ENCODE results near the gene DPY19L1.
"Not testable (repeated sequence)": the region's sequence is repeated elsewhere in the genome, so short reads cannot be mapped to it uniquely, and the experiment has no call there.

The DPY19L1 gene

DNA sequence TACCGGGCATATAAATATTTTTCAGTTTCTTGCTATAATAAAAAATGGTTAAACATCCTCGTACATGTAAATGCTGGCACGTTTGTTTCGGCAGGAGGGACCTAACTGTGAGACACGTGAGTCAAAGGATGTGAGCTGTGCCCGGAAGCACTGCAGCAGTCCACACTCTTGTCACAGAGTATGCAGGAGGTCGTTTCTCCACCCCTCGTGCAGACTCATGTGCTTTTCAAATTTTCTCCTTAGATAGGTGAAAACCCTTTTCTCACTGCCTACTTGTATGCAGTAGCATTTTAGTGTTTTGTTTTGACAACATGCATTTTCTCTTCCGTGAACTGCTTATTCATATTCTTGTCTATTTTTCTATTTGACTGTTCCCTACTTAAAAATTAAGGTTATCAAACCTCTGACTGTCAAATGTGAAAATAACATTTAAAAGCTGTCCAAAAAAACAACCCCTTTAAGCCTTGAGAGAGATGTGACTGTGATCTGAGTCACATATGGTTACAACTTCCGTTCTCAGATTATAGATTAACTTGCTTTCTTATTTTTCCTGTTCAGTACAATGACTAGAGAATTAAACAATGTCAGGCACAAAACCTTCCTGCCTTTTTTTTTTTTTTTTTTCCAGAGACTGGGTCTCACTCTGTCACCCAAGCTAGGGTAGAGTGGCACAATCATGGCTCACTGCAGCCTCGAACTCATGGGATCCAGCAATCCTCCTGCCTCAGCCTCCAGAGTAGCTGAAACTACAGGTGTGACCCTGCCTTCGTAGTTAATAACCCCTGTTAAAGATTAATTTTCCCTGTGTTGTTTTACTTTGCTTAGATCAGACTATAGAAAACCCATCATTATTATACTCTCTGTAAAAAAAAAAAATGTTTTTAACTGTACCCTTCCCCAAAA lies 45.1 kb downstream of the DPY19L1 start:
- DNase-seq (ENCODE audit: low read depth in 2 of 2), result peak in 1 of 2 donors; percentile 23

DNA sequence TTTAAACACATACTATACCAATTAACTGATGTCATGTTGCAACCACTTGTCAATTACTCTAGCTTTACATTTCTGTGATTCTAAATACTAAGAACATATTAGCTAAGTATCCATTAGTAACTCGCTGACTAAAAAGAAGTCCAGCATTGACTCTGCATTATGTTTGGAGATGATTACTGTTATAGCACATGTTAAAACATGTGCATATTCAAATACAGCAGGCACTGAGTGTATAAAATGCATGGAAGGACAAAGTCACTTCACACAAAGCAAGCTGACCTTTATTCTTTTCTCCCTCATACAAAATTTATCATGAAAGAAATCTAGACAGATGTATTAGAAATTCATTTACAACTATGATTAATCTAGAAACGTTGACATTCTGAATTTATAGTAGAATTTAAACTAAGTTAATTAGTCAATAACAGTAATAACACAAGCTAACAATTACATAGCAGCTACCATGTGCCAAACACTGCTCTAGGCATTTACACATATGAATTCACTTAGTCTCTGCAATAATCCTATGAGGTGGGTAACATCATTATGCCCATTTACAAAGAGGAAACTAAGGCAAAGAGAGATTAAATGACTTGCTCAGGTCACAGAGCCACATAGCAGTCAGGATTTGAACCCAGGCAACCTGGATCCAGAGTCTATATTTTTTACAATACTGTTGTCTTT lies 48.7 kb downstream of the DPY19L1 start:
- DNase-seq (ENCODE audit: low read depth in 2 of 2), result not testable (repeated sequence)

DNA sequence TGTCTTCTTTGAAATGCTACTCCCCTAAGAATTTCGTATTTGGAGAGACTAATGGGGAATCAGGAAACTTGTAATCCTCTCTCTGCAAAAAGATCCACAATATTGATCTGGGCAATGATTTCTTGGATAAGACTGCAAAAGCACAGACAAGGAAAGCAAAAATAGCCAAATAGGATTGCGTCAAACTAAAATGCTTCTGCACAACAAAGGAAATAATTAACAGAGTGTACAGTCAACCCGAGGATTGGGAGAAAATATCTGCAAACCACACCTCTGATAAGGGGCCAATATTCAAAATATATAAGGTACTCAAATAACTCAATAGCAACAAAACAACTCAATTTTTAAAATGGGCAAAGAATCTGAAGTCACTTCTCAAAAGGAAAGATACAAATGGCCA lies 52.1 kb downstream of the DPY19L1 start:
- not testable (repeated sequence) for DNase-seq (ENCODE audit: low read depth in 2 of 2)

DNA sequence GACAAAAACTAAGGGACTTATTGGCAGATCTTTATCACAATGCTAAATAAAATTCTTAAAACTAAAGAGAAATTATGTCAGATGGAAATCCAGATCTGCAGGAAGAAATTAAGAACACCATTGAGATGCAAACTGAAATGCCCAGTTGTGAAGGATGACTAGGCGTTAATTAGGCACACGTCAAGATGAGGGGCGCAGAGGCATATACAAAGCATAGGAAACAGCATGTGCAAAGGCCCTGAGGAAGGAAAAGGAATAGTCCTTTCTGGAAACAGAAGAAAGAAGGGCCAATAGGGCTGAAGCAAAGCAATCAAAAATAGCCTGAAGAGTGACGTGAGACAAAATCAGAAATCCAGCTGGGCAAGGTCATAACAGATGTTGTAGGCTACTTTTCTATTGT lies 53.1 kb downstream of the DPY19L1 start:
- not testable (repeated sequence) for DNase-seq (ENCODE audit: low read depth in 2 of 2)

DNA sequence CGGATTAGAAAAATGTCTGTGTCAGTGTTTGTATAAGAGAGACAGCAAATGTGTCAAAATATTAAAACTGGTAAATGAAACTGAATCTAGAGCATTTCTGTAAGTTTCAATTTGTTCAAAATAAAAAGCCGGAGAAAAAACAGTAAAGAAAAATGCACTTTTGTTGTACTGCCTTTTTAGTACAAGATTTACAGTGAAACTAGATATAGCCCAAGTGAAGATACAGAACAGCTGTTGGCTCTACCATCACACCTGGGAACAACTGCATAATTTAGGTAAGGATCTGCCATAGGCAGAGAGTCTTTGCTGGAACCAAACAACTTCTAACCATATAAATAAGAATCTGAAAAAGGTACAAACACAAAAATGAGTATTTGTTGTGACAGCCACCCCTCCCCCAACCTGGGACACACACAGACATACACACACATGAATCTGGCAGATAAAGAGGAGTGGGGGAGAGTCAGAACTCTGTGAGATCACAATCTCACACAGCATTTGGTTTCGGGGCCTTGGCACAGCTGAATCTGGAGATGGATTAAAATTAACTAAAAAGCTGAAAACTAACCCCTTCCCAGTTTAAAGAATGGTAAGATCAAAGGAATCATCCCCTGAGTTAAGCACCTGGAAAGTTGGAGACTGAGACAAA lies 54.8 kb downstream of the DPY19L1 start:
- DNase-seq (ENCODE audit: low read depth in 2 of 2), result no peak

DNA sequence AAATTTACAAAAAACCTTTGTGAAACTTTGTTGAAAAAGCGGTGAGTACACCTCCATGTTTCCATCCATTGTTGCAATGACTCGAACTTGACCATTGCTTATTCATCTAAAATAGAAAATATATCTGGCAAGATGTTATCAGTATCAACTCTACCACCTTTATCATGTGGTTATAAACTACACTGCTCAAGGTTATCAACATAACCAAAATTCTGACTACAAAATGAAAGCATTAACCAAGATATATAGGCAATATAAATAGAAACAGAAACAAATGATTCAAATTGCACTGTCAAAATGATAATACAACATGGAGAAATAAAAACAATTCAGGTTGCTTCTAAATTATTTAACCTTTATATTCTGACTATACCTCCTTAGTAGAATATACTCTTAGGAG lies 58.2 kb downstream of the DPY19L1 start:
- DNase-seq (ENCODE audit: low read depth in 2 of 2), result not testable (repeated sequence)

DNA sequence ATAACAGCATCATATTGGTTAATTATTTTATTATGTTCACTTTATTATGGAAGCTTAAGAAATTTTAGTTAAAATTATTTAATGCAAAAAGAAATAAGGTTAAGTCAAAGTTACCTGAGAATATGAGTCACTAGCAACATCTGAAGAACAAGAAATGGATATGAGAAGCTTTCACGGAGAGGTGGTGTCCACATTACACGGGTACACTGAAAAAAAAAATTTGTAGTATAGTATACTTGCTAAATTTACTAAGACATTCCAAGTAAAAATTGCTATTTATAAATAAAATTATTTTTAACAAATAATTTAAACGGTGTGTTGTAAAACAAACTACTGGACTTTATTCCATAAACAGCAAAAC lies 63.9 kb downstream of the DPY19L1 start:
- DNase-seq (ENCODE audit: low read depth in 2 of 2), result no peak

DNA sequence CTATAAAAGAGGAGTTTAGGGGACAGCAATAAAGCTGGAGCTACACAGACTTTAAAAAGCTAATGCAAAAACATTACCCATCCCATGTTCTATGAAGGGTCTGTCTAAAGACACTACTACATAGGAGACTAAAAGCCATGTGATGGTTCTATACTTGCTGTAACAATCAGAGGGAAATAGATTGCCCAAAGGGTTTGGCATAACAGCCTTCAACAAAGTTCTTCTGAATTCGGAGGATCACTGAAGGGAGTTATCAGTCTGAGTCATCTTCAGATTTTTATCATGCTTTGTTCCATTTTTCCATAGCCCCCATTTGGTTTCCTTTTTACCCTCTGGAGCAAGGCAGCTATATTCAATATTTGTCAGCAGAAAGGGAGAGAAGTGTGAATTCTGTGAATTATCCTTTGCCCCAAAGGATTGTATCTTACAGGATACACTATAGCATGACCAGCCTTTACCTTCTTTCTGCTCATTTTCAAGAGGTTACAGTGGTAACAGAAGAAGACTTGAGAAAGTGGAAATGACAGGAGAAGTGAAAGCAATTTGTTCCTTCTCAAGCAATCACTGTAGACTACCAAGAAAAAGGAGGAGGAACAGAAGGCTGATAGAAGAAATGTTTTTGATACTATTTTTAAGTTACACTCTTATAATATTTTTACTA lies 64.4 kb downstream of the DPY19L1 start:
- not testable (repeated sequence) for DNase-seq (ENCODE audit: low read depth in 2 of 2)

DNA sequence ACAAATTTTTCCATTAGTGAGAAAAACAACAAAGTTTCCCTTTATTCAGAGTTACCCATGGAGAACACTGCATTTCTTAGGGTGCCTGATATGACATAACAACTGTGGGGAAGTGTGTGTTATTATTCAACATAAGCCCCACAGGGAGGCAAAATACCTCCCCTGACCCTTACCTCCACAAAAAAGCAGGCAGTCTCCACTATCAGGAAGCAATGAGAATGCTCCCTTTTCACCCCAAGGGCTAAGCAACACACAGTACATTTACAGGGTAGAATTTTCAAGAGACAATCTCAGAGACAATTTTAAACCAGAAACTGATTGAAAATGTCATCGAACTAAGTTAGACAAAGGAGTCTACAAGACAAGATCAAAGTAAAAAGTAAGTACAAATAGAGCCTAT lies 69.5 kb downstream of the DPY19L1 start:
- not testable (repeated sequence) for DNase-seq (ENCODE audit: low read depth in 2 of 2)

DNA sequence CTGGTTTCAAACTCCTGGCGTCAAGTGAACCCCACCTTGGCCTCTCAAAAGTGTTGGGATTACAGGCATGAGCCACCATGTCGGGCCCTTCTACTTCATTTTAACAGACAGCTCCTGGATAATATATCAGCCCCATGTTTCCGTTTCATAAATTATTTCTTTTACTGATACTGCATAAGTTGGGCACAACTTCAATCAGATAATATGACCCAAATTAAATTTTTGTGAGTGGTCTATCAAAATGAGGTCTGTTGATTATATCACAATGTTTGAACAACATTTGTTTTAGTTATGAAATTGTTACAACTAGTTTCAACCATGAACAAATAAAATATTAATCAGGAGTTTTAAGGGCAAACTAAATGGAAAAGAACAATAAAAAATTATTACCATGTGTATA lies 70.8 kb downstream of the DPY19L1 start:
- DNase-seq (ENCODE audit: low read depth in 2 of 2), result not testable (repeated sequence)

DNA sequence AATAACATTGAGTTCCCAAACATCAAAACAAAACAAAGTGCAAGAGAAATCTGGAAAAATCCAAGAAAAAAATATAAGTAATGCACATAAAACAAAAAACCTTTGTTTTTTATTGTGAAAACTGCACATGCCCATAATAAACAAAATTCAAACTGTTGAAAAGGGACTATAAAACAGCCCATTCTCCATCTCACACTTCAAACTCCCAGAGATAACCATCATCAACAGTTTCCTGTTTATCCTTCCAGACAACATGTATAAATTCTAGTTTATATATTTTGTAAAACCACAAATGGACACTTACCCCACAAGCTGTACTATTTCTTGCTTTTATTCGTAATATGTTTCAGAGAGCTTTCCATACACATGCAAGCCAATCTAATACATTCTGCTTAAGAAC lies 79.3 kb downstream of the DPY19L1 start:
- DNase-seq (ENCODE audit: low read depth in 2 of 2), result no peak

DNA sequence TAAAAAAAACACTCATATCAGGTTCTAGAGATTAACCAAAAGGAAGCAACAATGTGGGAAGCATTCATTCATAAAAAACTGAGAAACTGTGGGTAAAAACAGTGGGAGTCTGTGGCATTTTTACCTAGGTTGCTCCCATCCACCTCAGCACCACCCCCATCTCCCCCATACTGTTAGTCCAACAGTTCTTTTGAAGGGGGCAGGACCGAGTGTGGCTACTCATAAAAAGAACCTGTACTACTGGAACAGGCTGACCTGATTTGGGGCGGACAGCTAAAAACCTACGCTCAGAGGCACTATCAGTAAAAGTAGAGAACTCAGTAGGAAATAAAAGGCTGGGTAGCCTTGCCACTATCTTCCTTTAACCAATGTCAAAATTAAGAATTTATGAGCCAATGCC lies 84.5 kb downstream of the DPY19L1 start:
- no peak for DNase-seq (ENCODE audit: low read depth in 2 of 2)

DNA sequence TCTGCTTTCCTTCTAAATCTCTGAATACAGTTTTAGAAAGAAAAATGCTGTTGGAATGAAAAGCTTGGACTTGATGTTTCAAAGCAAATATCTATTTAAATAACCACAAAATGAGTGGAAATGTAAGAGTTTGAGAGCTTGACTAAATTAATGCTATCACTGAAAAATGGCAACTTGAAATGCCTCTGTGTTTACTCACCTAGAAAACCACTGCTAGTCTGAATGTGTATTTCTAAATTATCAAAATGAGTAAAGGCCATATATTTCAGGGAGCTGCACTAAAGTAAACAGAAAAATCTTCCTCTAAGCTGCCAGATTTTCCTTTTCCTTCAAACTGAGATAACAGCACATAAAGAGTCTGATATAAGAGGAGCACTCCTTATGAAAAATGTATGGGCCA lies 87.9 kb downstream of the DPY19L1 start:
- no peak for DNase-seq (ENCODE audit: low read depth in 2 of 2)

DNA sequence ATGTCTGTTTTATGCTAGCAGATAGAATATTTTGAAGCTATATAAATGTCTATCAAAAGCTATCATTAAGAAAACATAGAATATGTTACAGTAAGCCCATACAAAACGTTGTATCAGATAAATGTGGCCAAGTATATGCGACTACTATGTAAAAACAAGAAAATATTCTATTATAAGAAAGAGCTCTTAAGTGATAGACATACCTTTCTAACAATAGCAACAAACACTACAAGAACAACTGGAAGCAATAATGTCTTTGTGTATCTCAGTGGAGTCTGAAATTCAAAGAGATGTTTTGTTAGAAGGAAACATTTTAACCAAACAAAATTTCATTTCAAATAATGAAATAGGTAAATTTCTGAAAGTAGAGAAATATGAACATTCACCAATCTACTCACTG lies 89.9 kb downstream of the DPY19L1 start:
- not testable (repeated sequence) for DNase-seq (ENCODE audit: low read depth in 2 of 2)

DNA sequence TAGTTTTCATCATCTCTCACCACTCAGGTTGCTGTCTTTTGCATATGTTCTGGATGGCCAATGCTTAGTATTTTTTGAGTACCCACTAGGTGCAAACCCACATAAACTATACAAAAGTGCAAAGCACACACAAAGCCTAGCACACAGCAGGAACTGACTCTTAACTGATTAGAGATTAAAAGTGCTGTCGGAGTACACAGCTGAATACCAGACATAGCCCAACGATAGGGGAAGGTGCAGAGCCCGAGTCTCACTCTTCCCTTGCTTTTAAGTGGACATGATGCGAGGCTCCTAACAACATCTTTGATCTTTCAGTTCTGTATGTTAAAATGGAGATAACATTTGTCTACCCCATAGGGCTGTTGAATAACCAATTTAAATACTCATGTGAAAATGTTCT lies 90.8 kb downstream of the DPY19L1 start:
- DNase-seq (ENCODE audit: low read depth in 2 of 2), result no peak

DNA sequence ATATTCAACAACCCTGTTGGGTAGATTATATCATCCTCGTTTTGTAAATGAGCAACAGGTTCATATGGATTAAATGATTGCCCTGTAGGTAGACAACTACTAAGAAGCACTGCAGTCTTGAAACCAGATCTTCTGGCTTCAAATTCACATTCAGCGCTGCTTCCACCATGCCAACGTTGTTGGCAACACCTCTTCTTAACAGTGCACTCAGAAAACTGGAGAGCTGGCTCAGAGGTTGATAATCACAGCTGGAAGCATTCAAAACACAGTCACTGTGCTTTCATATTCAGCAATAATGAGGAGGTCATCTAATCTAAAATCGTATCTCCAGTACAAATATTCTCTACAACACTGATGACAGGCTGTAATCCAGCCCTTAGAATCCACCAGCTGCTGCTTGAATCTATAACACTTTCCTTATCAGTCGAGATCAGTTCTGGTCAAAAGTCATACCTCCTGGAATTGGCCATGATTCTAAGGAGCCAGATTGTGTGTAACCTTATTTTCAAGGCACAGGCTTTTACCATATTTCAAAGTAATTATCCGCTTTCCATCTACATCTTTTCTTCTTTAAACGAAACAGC lies 91.3 kb downstream of the DPY19L1 start:
- DNase-seq (ENCODE audit: low read depth in 2 of 2), result not testable (repeated sequence)

DNA sequence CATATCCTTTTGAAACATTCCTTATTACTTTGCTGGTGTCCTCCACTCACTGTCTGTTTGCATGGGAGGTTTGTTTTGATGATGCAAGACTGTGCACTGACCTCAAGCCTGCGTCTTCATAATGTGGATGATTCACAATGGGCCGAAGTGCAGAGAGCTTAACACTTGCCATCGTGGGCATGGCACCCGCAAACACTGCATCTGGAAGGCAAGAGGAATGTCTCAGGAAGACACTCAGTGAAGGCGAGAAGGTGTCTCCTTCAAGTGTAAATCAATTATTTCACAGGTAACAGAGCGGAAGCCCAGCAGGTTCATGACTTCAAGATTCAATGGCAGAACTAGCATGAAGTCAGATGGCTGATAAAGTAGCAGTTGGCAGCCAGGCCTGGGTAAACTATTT lies 98.1 kb downstream of the DPY19L1 start:
- DNase-seq (ENCODE audit: low read depth in 2 of 2), result no peak

DNA sequence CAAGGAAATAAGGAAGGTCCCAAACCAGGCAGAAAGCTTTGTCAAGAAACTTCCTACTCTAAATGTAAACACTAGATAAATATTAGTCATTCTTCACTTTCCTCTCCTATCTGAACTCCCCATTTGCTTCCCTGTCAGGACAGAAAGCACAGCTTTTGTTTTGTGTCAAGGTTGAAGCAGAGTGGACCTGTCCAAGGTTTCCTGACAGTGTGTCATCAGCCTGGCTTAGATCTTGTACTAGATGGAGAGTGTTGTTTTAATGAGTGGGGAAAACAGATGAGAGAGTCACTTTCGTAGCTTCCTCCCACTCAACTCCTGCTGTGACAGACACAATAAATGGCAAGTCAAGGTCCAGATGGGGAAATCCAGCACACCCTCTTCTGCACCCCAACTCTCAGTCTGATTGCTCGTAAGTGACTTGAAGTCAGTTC lies 101.5 kb downstream of the DPY19L1 start:
- DNase-seq (ENCODE audit: low read depth in 2 of 2), result not testable (repeated sequence)

DNA sequence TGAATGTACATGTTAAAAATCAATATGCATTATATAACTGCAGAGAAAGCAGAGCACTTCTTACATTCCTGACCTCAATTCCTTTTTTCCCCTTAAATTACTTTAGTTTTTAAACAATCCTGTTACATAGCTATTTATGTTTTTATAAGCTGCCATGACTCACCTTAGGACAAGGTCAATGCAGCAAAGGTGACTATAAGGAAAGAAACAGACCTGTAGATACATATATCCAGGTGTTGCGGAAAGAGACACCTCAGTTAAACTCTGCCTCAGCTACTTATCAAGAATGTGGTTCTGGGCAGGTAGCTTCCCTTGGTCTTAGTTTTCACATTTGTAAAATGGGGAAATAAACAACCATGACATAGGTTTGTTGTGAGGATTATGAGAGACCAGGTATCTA lies 105.5 kb downstream of the DPY19L1 start:
- DNase-seq (ENCODE audit: low read depth in 2 of 2), result no peak

DNA sequence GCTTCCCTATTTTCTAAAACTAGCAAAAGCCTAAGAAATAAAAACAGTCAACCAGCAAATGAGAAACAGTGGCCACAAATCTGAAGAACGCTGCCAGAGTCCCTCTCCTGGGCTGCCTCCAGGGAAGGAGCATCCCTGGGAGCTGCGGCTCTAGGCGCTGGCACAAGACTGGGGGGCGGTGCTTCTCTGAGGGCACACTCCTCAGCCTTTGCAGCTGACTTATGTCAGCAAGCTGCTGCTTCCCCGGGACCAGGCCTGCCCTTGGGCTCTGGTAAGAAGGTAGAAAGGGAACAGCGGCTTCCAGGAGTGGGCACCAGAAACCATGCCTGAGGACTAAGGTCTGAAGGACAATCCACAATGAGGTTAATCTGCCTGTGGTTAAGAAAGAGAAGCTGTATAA lies 107.5 kb downstream of the DPY19L1 start:
- DNase-seq (ENCODE audit: low read depth in 2 of 2), result not testable (repeated sequence)

DNA sequence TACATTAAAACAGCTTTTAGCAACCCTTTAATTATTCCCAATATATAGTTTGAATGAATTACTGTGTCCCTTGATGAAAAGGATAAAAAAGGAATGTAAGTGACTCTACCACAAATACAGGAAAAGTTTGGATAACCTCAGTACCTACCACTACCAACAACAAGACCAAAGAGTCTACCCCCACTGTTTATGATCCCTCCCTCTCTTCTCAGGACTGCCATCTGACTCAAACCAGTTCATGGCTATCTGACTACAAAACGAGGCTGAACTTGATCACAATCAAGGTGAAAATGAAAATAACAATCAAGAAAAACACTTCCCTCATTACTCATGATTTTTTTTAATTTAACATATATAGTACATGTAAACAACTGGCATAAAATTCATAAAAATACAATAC lies 108.7 kb downstream of the DPY19L1 start:
- no peak for DNase-seq (ENCODE audit: low read depth in 2 of 2)

DNA sequence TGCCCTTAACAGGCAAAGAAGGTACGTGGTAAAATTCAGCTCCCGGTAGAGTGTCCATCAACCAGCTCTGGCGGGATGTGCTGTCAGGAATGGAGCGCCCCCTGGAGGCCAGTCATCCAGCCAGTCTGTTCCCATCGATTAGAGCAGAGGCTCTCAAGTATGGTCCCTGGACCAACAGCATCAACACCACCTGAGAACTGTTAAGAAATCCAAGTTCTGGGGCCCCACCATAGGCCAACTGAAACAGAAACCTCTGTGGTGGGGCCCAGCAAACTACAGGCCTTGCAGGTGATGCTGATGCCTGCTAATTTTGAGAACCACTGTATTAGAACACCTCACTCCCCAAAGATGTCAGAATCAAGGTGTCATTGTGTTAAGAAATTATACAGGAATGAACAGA lies 109.2 kb downstream of the DPY19L1 start:
- peak in 1 of 2 donors; percentile 8 for DNase-seq (ENCODE audit: low read depth in 2 of 2)
